GM18870 (cell line): Measurements from ENCODE around the gene ANGPTL2.

Experiments used
- ATAC-seq: cut with Tn5 transposase; IDR thresholded peaks from one replicate; pipeline ENCODE4 v1.9.1; 2021; ENCODE audit warnings: moderate library complexity; ENCODE audit not compliant: unreplicated experiment

Gene ANGPTL2

GRCh38 chr9:127137640-127138360, 15.4 kb upstream of the ANGPTL2 start:
- no peak for ATAC-seq

GRCh38 chr9:127136880-127137639, 14.6 kb upstream of the ANGPTL2 start:
- ATAC-seq: no peak

GRCh38 chr9:127136081-127136879, 13.8 kb upstream of the ANGPTL2 start:
- ATAC-seq: no peak

- ATAC-seq: no peak
These were observed 12.8 kb upstream of the ANGPTL2 start for GRCh38 chr9:127135056-127135745.

- no peak for ATAC-seq
These were observed 11.3 kb upstream of the ANGPTL2 start for GRCh38 chr9:127133739-127134167.

GRCh38 chr9:127132921-127133647, 10.6 kb upstream of the ANGPTL2 start:
- ATAC-seq: no peak

GRCh38 chr9:127132375-127132774, 9.9 kb upstream of the ANGPTL2 start:
- ATAC-seq: no peak

- no peak for ATAC-seq
These were observed 9.4 kb upstream of the ANGPTL2 start for GRCh38 chr9:127131871-127132270.

- ATAC-seq: no peak
These were observed 8.5 kb upstream of the ANGPTL2 start for GRCh38 chr9:127130661-127131538.

- no peak for ATAC-seq
These were observed 7.8 kb upstream of the ANGPTL2 start for GRCh38 chr9:127130235-127130634.

GRCh38 chr9:127129718-127130085, 7.3 kb upstream of the ANGPTL2 start:
- ATAC-seq: no peak

- no peak for ATAC-seq
These were observed 6.8 kb upstream of the ANGPTL2 start for GRCh38 chr9:127129073-127129717.

GRCh38 chr9:127128341-127129072, 6.1 kb upstream of the ANGPTL2 start:
- no peak for ATAC-seq

GRCh38 chr9:127126971-127127370, 4.5 kb upstream of the ANGPTL2 start:
- no peak for ATAC-seq

- no peak for ATAC-seq
These were observed 2.4 kb upstream of the ANGPTL2 start for GRCh38 chr9:127124792-127125191.

GRCh38 chr9:127124111-127124531, 1.7 kb upstream of the ANGPTL2 start:
- no peak for ATAC-seq

GRCh38 chr9:127123064-127123890, 842 bp upstream of the ANGPTL2 start:
- ATAC-seq: no peak
